Measurements from ENCODE around the gene FGD5.

- no peak for TF ChIP-seq POLR2A (IDR thresholded peaks at IDR 0.05)
- no peak for TF ChIP-seq CTCF (IDR thresholded peaks at IDR 0.05)
These were observed 95.4 kb downstream of the FGD5 start for GRCh38 chr3:14913926-14914778.

Measured in uterus (tissue), 2 donors.